H9 (cell line): ENCODE data around the gene KCNK1. TPM values are rescaled to one million over a fixed set of nuclear protein-coding genes. Genes with fewer than 3 reads are reported as not detected.
A peak's percentile ranks its signal among the peaks of the same experiment; 100 is the strongest.

Experiments
- DNase-seq: peaks from one replicate; pipeline ENCODE4 v3.0.0-alpha.2; 2017
- H2AFZ ChIP-seq: one replicate; pipeline ENCODE4 v1.6.1; 2013; ENCODE audit warnings: mild to moderate bottlenecking, low read length, control low read depth, moderate library complexity
- H2AK5ac ChIP-seq: 2 replicates; pipeline ENCODE4 v1.6.1; 2013; ENCODE audit warnings: low read length, control low read depth, mixed read lengths; ENCODE audit not compliant: insufficient read length
- H2BK120ac ChIP-seq: one replicate; pipeline ENCODE4 v1.6.1; 2013; ENCODE audit warnings: low read depth, mild to moderate bottlenecking, low read length, control low read depth, inconsistent platforms; ENCODE audit not compliant: poor library complexity, severe bottlenecking
- H2BK12ac ChIP-seq: 2 replicates; pipeline ENCODE4 v1.6.1; 2013; ENCODE audit warnings: low read length, control low read depth, mixed read lengths, low read depth; ENCODE audit not compliant: insufficient read length
- H2BK15ac ChIP-seq: 2 replicates; pipeline ENCODE4 v1.6.1; 2013; ENCODE audit warnings: low read depth, low read length, control low read depth
- H2BK20ac ChIP-seq: one replicate; pipeline ENCODE4 v1.6.1; 2013; ENCODE audit warnings: low read depth, mild to moderate bottlenecking, low read length, control low read depth, inconsistent platforms; ENCODE audit not compliant: poor library complexity, severe bottlenecking
- H2BK5ac ChIP-seq: 2 replicates; pipeline ENCODE4 v1.6.1; 2013; ENCODE audit warnings: low read length, control low read depth, mixed read lengths; ENCODE audit not compliant: insufficient read length
- H3K14ac ChIP-seq: 2 replicates; pipeline ENCODE4 v1.6.1; 2013; ENCODE audit warnings: low read length, control low read depth; ENCODE audit not compliant: insufficient read depth
- H3K18ac ChIP-seq: 2 replicates; pipeline ENCODE4 v1.6.1; 2013; ENCODE audit warnings: low read depth, mild to moderate bottlenecking, mixed read lengths, low read length, control low read depth; ENCODE audit not compliant: insufficient read length
- H3K23ac ChIP-seq: 2 replicates; pipeline ENCODE4 v1.6.1; 2013; ENCODE audit warnings: low read length, control low read depth, mixed read lengths, low read depth; ENCODE audit not compliant: insufficient read length
- H3K23me2 ChIP-seq: 2 replicates; pipeline ENCODE4 v1.6.1; 2013; ENCODE audit warnings: low read depth, mild to moderate bottlenecking, mixed read lengths, low read length, control low read depth; ENCODE audit not compliant: insufficient read length, poor library complexity, severe bottlenecking
- H3K27ac ChIP-seq: 2 replicates; pipeline ENCODE4 v1.5.1; 2013; ENCODE audit warnings: low read length, control low read depth, mixed read lengths, low read depth; ENCODE audit not compliant: insufficient read length
- H3K27me3 ChIP-seq: 2 replicates; pipeline ENCODE4 v1.6.1; 2013; ENCODE audit warnings: low read length, control low read depth, inconsistent platforms; ENCODE audit not compliant: insufficient read depth
- H3K4ac ChIP-seq: 2 replicates; pipeline ENCODE4 v1.6.1; 2013; ENCODE audit warnings: low read depth, mild to moderate bottlenecking, control low read depth, inconsistent platforms, low read length, moderate library complexity
- H3K4me1 ChIP-seq: 2 replicates; pipeline ENCODE4 v1.6.1; 2013; ENCODE audit warnings: low read length, control low read depth, inconsistent platforms; ENCODE audit not compliant: insufficient read depth
- H3K4me2 ChIP-seq: 2 replicates; pipeline ENCODE4 v1.6.1; 2013; ENCODE audit warnings: low read length, control low read depth, mixed read lengths; ENCODE audit not compliant: insufficient read length, insufficient read depth
- H3K56ac ChIP-seq: 2 replicates; pipeline ENCODE4 v1.6.1; 2013; ENCODE audit warnings: low read depth, mild to moderate bottlenecking, mixed read lengths, low read length, control low read depth; ENCODE audit not compliant: insufficient read length
- H3K79me1 ChIP-seq: 2 replicates; pipeline ENCODE4 v1.6.1; 2013; ENCODE audit warnings: low read depth, mild to moderate bottlenecking, moderate library complexity, low read length, control low read depth, inconsistent platforms; ENCODE audit not compliant: insufficient read depth, poor library complexity, severe bottlenecking
- H3K79me2 ChIP-seq: 2 replicates; pipeline ENCODE4 v1.6.1; 2013; ENCODE audit warnings: low read length, control low read depth, inconsistent platforms; ENCODE audit not compliant: insufficient read depth
- H3K9ac ChIP-seq: 2 replicates; pipeline ENCODE4 v1.6.1; 2013; ENCODE audit warnings: low read length, control low read depth, mixed read lengths; ENCODE audit not compliant: insufficient read length; ENCODE audit errors: extremely low read depth
- H3K9me3 ChIP-seq: one replicate; pipeline ENCODE4 v1.6.1; 2013; ENCODE audit warnings: low read depth, low read length, inconsistent platforms; ENCODE audit not compliant: control insufficient read depth
- H3T11ph ChIP-seq: one replicate; pipeline ENCODE4 v1.6.1; 2013; ENCODE audit warnings: mild to moderate bottlenecking, low read length, control low read depth, inconsistent platforms
- H4K20me1 ChIP-seq: one replicate; pipeline ENCODE4 v1.6.1; 2013; ENCODE audit not compliant: control insufficient read depth, insufficient read length, insufficient read depth
- H4K5ac ChIP-seq: 2 replicates; pipeline ENCODE4 v1.6.1; 2013; ENCODE audit warnings: low read depth, mild to moderate bottlenecking, mixed read lengths, low read length, control low read depth; ENCODE audit not compliant: insufficient read length
- H4K8ac ChIP-seq: replicated peaks from 2 replicates; pipeline ENCODE4 v1.6.1; 2013; ENCODE audit warnings: low read length, control low read depth, mixed read lengths, low read depth; ENCODE audit not compliant: insufficient read length
- H4K91ac ChIP-seq: 2 replicates; pipeline ENCODE4 v1.6.1; 2013; ENCODE audit warnings: low read depth, mild to moderate bottlenecking, moderate library complexity, mixed read lengths, low read length, control low read depth; ENCODE audit not compliant: insufficient read length
- H3K27ac Mint-ChIP-seq, 3 experiments: 2 replicates in 2 of 3; 3 replicates in 1 of 3; pipeline ENCODE4 v1.8.0; 2020 to 2021; ENCODE audit warnings: mixed read lengths in 3 of 3, mild to moderate bottlenecking in 1 of 3, moderate library complexity in 1 of 3
- H3K27me3 Mint-ChIP-seq: 2 replicates; pipeline ENCODE4 v1.8.0; 2021; ENCODE audit warnings: low read depth, mild to moderate bottlenecking, moderate library complexity, mixed read lengths
- H3K36me3 Mint-ChIP-seq, 3 experiments: 2 replicates in 2 of 3; 3 replicates in 1 of 3; pipeline ENCODE4 v1.8.0; 2020 to 2021; ENCODE audit warnings: low read depth in 3 of 3, mixed read lengths in 3 of 3; ENCODE audit not compliant: insufficient read depth in 1 of 3
- H3K4me1 Mint-ChIP-seq, 2 experiments: 2 replicates each; pipeline ENCODE4 v1.8.0; 2020; ENCODE audit warnings: mixed read lengths in 2 of 2
- H3K4me3 Mint-ChIP-seq, 2 experiments: 2 replicates in 1 of 2; 3 replicates in 1 of 2; pipeline ENCODE4 v1.8.0; 2020 to 2021; ENCODE audit warnings: mild to moderate bottlenecking in 2 of 2, mixed read lengths in 2 of 2, moderate library complexity in 1 of 2
- H3K9me3 Mint-ChIP-seq, 2 experiments: 2 replicates in 1 of 2; 3 replicates in 1 of 2; pipeline ENCODE4 v1.8.0; 2020; ENCODE audit warnings: mild to moderate bottlenecking in 2 of 2, mixed read lengths in 2 of 2, moderate library complexity in 1 of 2
- CTCF ChIP-seq: fragments of 200-600 bp; sonication (generic); conservative IDR thresholded peaks from 3 replicates; pipeline ENCODE4 v1.8.0; 2021; ENCODE audit warnings: antibody characterized with exemption, mild to moderate bottlenecking
- WGBS: extraction: QIAGEN DNeasy Blood & Tissue Kit; methylation state at CpG from one replicate; pipeline ENCODE4 v1.1.7; 2013; ENCODE audit warnings: missing lambda C conversion rate, low lambda C conversion rate, mixed read lengths; ENCODE audit not compliant: insufficient read length; ENCODE audit errors: extremely low coverage; 5-methylcytosine and 5-hydroxymethylcytosine counted together
- total RNA-seq: library from RNA; stranded (reverse); gene quantifications from 2 replicates; pipeline ENCODE4 v1.2.1, GENCODE V29; 2021

KCNK1 gene
- total RNA-seq, 1 experiment from 2014 or later: 9.9 TPM

GRCh38 chr1:233635765-233636502 is 22.0 kb downstream of the KCNK1 start:
- Histone ChIP-seq H4K91ac (peak overlapping the region; percentile 81), H2AK5ac (peak overlapping the region; percentile 47), H2BK20ac (peak overlapping the region; percentile 94), H3K27ac (peak overlapping the region; percentile 78), H3K27me3 (no peaks in the 10 kb centered on the region), H3T11ph (peak overlapping the region; percentile 70), H3K14ac (peak overlapping the region; percentile 88; the same call in 1 of the 2 replicates), H3K4ac (peak overlapping the region; percentile 86; the same call in 1 of the 2 replicates), H4K8ac (no peak overlapping the region), H3K9me3 (no peaks in the 10 kb centered on the region), H3K4me1 (peaks cover 5% of the 10 kb centered on the region; the same call in 1 of the 2 replicates), H3K4me2 (peak overlapping the region; percentile 36), H3K56ac (no peak overlapping the region), H3K79me1 (no peaks in the 10 kb centered on the region), H2BK12ac (no peak overlapping the region), H2BK120ac (peak overlapping the region; percentile 29), H2AFZ (no peak overlapping the region), H3K23ac (no peak overlapping the region), H3K79me2 (no peaks in the 10 kb centered on the region), H4K20me1 (no peaks in the 10 kb centered on the region), H4K5ac (peak overlapping the region; percentile 79), H3K18ac (peak overlapping the region; percentile 85), H3K9ac (no peak overlapping the region), H3K23me2 (no peaks in the 10 kb centered on the region), H2BK15ac (no peak overlapping the region), H2BK5ac (peak overlapping the region; percentile 75)
- peak overlapping the region; percentile 2 to 80 (median 44); a peak in 5 of 7 replicates for H3K27ac Mint-ChIP-seq
- peaks cover 22 to 33% of the 10 kb centered on the region in 2 experiments for H3K4me1 Mint-ChIP-seq
- H3K27me3 Mint-ChIP-seq: no peaks in the 10 kb centered on the region; the same call in 1 of the 2 replicates
- no CpG with 5 or more reads among the region's 8 CpGs for WGBS
- peak; percentile 61 for DNase-seq
- peaks cover 0 to 8% of the 10 kb centered on the region in 2 experiments; a peak in 3 of 5 replicates for H3K9me3 Mint-ChIP-seq
- peaks cover 19 to 30% (median 20%) of the 10 kb centered on the region in 3 experiments for H3K36me3 Mint-ChIP-seq
- no peak for TF ChIP-seq CTCF
- H3K4me3 Mint-ChIP-seq: peak overlapping the region in 1 of 2 experiments; percentile 35; a peak in 2 of 5 replicates
